Measurements from ENCODE around the gene IL12RB2.

IL12RB2 gene

GRCh38 chr1:67431869-67432578 lies 124.4 kb downstream of the IL12RB2 start:
- Histone ChIP-seq H3K79me2 (ENCODE audit: low read length) (peaks cover 40% of the 10 kb centered on the region), H2AFZ (ENCODE audit: low read length) (peak overlapping the region; percentile 84; the same call in 1 of the 2 replicates), H3K4me1 (ENCODE audit: low read length) (peaks cover 17% of the 10 kb centered on the region), H3K4me3 (ENCODE audit: low read length) (peak overlapping the region; percentile 98), H3K27ac (ENCODE audit: low read length) (no peak overlapping the region), H3F3A (ENCODE audit: insufficient read depth, low read length) (peaks cover 22% of the 10 kb centered on the region), H3K9ac (ENCODE audit: low read length) (no peak overlapping the region), H3K9me3 (replicated peaks; ENCODE audit: insufficient read depth, low read length) (no peaks in the 10 kb centered on the region), H3K36me3 (replicated peaks; ENCODE audit: insufficient read depth, low read length) (no peaks in the 10 kb centered on the region; the same call in 1 of the 2 replicates), H3K4me2 (ENCODE audit: low read depth, low read length) (peak overlapping the region; percentile 71), H3K9me2 (replicated peaks; ENCODE audit: insufficient read depth, low read length) (no peaks in the 10 kb centered on the region), H4K20me1 (ENCODE audit: insufficient read depth, low read length) (peaks cover 20% of the 10 kb centered on the region), H3K27me3 (replicated peaks; ENCODE audit: insufficient read depth, low read length) (no peaks in the 10 kb centered on the region)
- no peak for DNase-seq
- no peak for TF ChIP-seq EZH2 (optimal IDR thresholded peaks at IDR 0.05; ENCODE audit: low read depth, low read length)
- TF ChIP-seq EZH2phosphoT487 (IDR thresholded peaks at IDR 0.05; ENCODE audit: low read length), result no peak
- TF ChIP-seq CTCF (IDR thresholded peaks at IDR 0.05; ENCODE audit: low read length), result no peak

- Histone ChIP-seq H3K9me3 (replicated peaks; ENCODE audit: insufficient read depth, low read length) (no peaks in the 10 kb centered on the region), H3K27me3 (replicated peaks; ENCODE audit: insufficient read depth, low read length) (no peaks in the 10 kb centered on the region), H3K4me3 (ENCODE audit: low read length) (no peak overlapping the region), H3K4me2 (ENCODE audit: low read depth, low read length) (no peak overlapping the region), H3K27ac (ENCODE audit: low read length) (no peak overlapping the region), H3K9me2 (replicated peaks; ENCODE audit: insufficient read depth, low read length) (no peaks in the 10 kb centered on the region), H3K9ac (ENCODE audit: low read length) (no peak overlapping the region), H3K36me3 (replicated peaks; ENCODE audit: insufficient read depth, low read length) (no peaks in the 10 kb centered on the region; the same call in 1 of the 2 replicates), H3K4me1 (ENCODE audit: low read length) (peaks cover 10% of the 10 kb centered on the region), H4K20me1 (ENCODE audit: insufficient read depth, low read length) (peaks cover 13% of the 10 kb centered on the region), H3F3A (ENCODE audit: insufficient read depth, low read length) (peaks cover 22% of the 10 kb centered on the region), H2AFZ (ENCODE audit: low read length) (no peak overlapping the region), H3K79me2 (ENCODE audit: low read length) (peaks cover 33% of the 10 kb centered on the region)
- DNase-seq, result no peak
- no peak for TF ChIP-seq EZH2 (optimal IDR thresholded peaks at IDR 0.05; ENCODE audit: low read depth, low read length)
- no peak for TF ChIP-seq CTCF (IDR thresholded peaks at IDR 0.05; ENCODE audit: low read length)
- no peak for TF ChIP-seq EZH2phosphoT487 (IDR thresholded peaks at IDR 0.05; ENCODE audit: low read length)
Observed at GRCh38 chr1:67432745-67433144, 125.1 kb downstream of the IL12RB2 start.

- H2AFZ ChIP-seq (ENCODE audit: low read length), result no peak overlapping the region
- H4K20me1 ChIP-seq (ENCODE audit: insufficient read depth, low read length), result peaks cover 2% of the 10 kb centered on the region; the same call in 1 of the 2 replicates
- no peak for DNase-seq
- no peak overlapping the region for H3K4me3 ChIP-seq (ENCODE audit: low read length)
- H3K36me3 ChIP-seq (replicated peaks; ENCODE audit: insufficient read depth, low read length), result no peaks in the 10 kb centered on the region
- no peaks in the 10 kb centered on the region for H3K9me2 ChIP-seq (replicated peaks; ENCODE audit: insufficient read depth, low read length)
- no peaks in the 10 kb centered on the region for H3K9me3 ChIP-seq (replicated peaks; ENCODE audit: insufficient read depth, low read length)
- H3K9ac ChIP-seq (ENCODE audit: low read length), result no peak overlapping the region
- H3F3A ChIP-seq (ENCODE audit: insufficient read depth, low read length), result peaks cover 21% of the 10 kb centered on the region
- no peaks in the 10 kb centered on the region for H3K27me3 ChIP-seq (replicated peaks; ENCODE audit: insufficient read depth, low read length)
- TF ChIP-seq EZH2 (optimal IDR thresholded peaks at IDR 0.05; ENCODE audit: low read depth, low read length), result no peak
- TF ChIP-seq CTCF (IDR thresholded peaks at IDR 0.05; ENCODE audit: low read length), result no peak
- TF ChIP-seq EZH2phosphoT487 (IDR thresholded peaks at IDR 0.05; ENCODE audit: low read length), result no peak
- H3K4me1 ChIP-seq (ENCODE audit: low read length), result peaks cover 10% of the 10 kb centered on the region
- no peak overlapping the region for H3K27ac ChIP-seq (ENCODE audit: low read length)
- peaks cover 22% of the 10 kb centered on the region for H3K79me2 ChIP-seq (ENCODE audit: low read length)
- H3K4me2 ChIP-seq (ENCODE audit: low read depth, low read length), result no peak overlapping the region
Observed at GRCh38 chr1:67433837-67434236, 126.2 kb downstream of the IL12RB2 start.

Measured in MM.1S (cell line).